GM21360 (cell line): Measurements from ENCODE around the gene TMEM205.
"Not testable (repeated sequence)": the region's sequence is repeated elsewhere in the genome, so short reads cannot be mapped to it uniquely, and the experiment has no call there.

Source experiments
- ATAC-seq: cut with Tn5 transposase; IDR thresholded peaks from one replicate; pipeline ENCODE4 v1.9.1; 2021; ENCODE audit warnings: mild to moderate bottlenecking, moderate library complexity; ENCODE audit not compliant: unreplicated experiment

TMEM205 gene

DNA sequence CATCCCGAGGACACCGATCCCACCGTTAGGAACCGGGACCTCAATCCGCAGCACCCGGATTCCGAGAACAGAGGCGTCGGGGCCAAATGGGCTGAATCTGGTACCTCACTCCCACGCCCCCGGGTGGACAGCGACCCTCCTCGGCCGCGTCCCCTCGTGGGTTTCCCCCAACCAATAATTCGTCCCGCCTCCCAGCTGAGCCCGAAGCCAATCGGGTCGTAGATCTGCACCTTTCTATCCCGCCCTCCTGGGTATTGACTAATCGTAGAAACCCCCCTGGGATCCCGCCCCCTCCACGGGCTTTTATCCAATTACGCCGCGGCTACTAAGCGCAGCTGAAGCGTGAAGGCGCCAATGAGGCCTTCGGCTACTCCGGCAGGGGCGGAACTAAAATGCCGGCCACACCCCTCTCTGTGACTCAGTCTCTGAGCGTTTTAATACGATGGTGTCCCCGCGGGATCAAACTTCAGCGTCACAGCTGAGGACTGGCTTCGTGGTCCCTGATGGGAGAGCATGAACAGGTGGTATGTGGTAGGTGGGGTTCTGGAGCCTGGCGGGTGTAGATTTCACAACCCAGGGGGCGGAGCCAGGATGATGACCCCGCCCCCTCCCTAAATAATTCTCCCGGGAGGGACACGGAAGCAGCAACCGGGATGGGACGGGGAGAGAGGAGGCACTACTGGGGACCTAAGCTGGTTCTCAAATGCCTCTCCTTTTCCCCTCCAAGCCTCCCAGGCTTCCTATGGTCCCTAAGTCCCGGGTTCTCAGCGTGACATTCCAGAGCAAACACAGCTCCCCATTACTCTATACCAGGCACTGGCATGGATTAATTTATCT lies at the start of gene TMEM205, which contains the start of gene CCDC159:
Gene TMEM205 (minus strand): TSS at position 165 of the 837 bp plus-strand sequence. CDS start 649 bp downstream, outside the sequence.
Gene CCDC159 (plus strand): TSS at position 416 of the 837 bp plus-strand sequence. CDS start 88 bp downstream, at position 504.
- ATAC-seq: peak; percentile 84

DNA sequence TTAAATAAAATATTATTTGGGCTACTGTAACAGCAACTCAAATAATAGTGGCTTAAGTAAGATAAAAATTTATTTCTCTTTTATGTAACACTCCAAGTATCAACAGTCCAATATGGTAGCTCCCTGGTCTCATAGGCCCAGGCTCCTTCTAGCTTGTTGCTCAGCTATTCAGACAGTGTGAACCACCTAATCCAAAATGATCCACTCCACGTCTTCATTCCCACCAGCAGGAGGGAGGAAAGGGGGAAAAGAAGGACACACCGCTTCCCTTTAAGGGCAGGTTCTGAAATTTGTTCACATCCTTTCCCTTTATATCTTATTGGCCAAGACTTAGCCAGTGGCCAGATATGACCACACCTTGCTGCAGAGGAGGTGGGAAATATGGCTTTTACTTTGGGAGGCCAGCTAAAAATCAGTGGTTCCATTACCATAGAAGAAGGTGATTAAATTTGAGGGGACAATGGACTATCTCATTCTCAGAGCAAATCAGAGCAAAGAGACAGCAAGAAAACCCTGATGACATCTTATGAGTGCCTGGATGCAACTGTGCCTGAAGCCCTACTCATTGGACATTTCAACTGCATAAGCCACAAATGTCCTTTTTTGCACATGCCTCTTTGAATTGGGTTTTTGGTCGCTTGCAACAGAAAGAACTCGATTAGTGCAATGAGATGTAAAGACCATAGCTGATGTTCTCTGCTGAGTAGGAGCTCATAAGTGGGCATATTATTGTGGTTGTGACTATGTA lies 45.0 kb upstream of the TMEM205 start:
- no peak for ATAC-seq

GRCh38 chr19:11390359-11390758 lies 44.3 kb upstream of the TMEM205 start:
- no peak for ATAC-seq

DNA sequence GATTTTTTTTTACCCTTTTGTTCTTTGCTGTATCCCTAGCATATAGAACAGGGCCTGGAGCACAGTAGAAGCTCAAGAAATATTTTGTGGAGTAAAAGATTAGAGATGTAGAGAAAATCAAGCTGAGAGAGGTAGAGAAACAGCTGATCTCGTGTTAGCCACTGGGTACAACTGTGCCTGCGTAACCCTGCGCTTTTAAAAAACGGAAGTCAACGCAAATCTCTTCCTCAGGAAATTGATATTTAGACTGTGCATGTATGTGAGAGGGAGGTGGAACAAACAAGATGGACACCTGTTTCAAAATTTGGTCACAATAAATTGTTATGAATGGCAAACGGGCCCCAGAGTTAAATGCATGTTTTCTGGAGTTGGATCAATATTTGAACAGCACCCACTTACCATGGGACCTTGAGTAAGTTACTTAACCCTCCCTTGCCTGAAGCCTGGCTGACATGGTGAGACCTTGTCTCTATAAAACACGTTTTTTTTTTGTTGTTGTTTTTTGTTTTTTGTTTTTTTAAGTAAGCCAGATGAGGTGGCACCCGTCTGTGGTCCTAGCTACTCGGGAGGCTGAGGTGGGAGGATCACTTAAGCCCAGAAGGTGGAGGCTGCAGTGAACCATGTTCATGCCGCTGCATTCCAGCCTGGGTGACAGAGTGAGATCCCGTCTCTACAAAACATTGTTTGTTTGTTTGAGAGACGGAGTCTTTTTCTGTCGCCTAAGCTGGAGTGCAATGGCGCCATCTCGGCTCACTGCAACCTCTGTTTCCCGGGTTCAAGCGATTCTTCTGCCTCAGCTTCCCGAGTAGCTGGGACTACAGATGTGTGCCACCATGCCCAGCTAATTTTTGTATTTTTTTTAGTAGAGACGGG lies 41.3 kb upstream of the TMEM205 start:
- ATAC-seq: no peak

DNA sequence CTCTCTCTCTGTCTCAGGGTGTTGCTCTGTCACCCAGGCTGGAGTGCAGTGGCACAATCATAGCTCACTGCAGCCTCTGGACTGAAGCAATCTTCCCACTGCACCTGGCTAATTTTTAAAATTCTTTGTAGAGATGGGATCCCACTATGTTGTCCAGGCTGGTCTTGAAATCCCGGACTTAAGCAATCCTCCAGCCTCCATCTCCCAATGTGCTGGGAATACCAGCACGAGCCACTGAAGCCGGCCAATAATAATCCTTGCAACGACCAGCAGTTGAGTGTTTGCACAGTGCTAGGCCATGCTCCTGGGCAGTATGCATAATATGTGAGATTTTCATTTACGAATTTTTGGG lies 38.7 kb upstream of the TMEM205 start:
- no peak for ATAC-seq

- no peak for ATAC-seq
Measured at GRCh38 chr19:11383706-11384048, 37.6 kb upstream of the TMEM205 start.

DNA sequence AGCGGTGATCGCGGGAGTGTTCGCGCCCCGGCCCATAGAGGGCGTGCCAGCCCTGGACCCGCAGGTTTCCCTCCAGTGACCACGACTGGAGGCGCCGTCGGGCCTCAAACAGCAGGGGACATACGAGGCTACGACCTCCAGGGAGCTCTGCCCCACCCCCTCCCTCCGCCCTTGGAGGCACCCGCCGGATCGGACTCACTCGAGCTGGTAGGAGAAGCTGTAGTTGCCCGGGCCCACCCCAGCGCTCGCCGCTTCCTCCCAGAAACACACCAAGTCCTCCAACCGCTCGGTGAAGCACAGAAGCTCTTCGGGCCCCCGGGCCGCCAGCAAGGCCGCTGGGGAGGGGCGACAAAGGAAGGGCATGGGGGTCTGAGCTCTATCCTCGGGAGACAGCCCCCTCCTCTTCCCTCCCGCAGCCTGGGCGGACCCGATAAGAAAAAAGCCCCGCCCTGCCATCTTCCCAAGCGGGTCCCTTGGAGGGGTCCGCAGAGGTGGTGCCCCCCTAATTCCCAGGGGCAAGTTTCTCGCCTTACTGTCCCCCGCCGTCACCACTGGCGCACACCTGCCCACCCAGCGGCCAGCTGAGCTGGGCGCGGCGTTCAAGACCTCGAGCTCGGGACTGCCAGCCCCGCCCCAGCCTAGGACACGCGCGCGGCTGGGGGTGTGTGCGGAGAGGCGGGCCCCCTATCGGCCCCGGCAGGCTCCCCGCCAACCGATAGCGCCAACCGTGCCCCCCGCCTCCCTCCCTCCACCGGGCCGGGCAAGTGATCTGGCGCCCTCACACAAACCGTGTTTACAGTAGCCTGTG lies 37.0 kb upstream of the TMEM205 start:
- ATAC-seq: no peak

- peak; percentile 56 for ATAC-seq
Measured at GRCh38 chr19:11380653-11381537, 34.8 kb upstream of the TMEM205 start.

GRCh38 chr19:11379857-11380350 lies 33.8 kb upstream of the TMEM205 start:
- ATAC-seq: no peak

- not testable (repeated sequence) for ATAC-seq
Measured at GRCh38 chr19:11379269-11379845, 33.3 kb upstream of the TMEM205 start.

- no peak for ATAC-seq
Measured at GRCh38 chr19:11378319-11379189, 32.5 kb upstream of the TMEM205 start.

GRCh38 chr19:11377756-11378155 lies 31.7 kb upstream of the TMEM205 start:
- ATAC-seq: no peak

GRCh38 chr19:11377237-11377636 lies 31.2 kb upstream of the TMEM205 start:
- no peak for ATAC-seq

DNA sequence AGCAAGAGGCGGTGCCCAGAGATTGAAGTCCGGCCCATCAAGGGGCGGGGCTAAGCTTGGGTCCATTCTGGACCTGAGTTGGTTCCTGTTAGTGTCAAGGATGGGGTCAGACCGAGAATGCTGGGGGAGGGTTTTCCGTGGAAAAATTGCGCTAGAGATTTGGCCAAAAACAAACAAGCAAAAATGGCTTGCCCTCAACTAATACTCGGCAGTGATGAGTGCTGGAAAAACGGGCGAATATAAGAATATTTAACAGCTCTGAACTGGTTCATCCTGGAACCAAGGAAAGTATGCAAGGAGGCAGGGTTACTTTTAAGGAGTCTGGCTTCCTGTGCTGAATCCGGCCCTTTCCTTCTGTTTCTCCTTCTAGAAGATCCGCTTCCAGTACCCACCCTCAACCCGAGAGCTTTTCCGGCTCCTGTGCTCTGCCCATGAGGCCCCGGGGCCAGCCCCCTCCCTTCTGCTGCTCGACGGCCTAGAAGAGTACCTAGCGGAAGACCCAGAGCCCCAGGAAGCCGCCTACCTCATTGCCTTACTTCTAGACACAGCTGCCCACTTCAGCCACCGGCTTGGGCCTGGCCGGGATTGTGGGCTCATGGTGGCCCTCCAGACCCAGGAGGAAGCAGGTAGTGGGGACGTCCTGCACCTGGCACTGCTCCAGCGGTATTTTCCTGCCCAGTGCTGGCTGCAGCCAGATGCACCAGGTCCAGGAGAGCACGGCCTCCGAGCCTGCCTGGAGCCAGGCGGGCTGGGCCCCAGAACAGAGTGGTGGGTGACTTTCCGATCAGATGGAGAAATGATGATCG lies 29.3 kb upstream of the TMEM205 start:
- ATAC-seq: no peak

GRCh38 chr19:11374433-11375142 lies 28.5 kb upstream of the TMEM205 start, which contains the start of gene SWSAP1:
Gene SWSAP1, plus strand, starts transcription at chr19:11374666. Its CDS starts 15 bp downstream, at chr19:11374681.
- ATAC-seq: peak; percentile 83

DNA sequence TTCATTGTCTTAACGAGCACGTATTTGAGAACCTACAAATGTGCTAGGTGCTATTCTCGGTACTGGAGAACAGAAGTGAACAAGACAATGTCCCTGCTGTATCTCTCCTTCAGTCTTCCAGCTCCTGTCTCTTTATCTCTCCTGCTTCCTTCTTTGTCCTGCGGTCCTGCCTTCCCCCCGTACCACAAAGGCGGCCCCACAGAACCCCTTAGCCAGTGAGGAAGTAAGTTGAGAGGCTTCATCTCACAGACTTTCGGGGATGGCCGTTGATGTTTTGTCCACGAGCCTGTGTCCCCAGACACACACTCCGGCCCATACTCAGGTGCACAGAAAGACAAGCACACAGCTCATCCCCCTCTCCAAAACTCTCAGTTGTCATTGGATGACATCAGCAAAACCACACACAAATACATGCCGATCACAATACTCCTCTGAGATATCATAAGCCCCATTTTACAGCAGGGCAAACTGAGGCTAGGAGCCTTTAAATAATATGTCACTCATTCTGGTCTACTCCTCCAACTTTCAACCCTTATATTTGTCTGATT lies 27.9 kb upstream of the TMEM205 start:
- no peak for ATAC-seq
